T-helper 2 cell (primary cell): ENCODE measurements around the gene EPB41L4B.
A peak's percentile ranks its signal among the peaks of the same experiment; 100 is the strongest.

Experiments
- DNase-seq, 5 experiments: peaks; one replicate each; pipeline versions ENCODE4 v3.0.0 to v3.0.0-alpha.2; 2012 to 2022

Gene EPB41L4B

DNA sequence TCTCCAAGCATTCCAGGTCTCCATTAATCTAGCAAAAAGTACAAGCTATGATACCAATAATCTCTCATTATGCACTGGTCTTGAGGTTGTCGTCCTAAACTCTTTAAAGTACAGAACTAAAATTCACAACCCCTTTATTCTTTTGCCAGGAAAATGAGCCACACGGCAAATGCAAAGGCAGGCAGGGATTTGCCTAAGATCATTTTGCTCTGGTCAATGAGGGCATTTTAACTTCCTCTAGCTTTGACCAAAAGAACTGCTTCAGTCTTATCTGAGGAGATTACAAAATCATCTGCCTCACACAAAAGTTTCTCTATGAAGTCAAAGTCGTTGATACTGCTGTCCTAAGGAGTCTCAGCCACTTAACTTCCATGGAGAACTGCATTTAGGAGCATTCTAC is 51.8 kb downstream of the EPB41L4B start:
- no peak for DNase-seq

DNA sequence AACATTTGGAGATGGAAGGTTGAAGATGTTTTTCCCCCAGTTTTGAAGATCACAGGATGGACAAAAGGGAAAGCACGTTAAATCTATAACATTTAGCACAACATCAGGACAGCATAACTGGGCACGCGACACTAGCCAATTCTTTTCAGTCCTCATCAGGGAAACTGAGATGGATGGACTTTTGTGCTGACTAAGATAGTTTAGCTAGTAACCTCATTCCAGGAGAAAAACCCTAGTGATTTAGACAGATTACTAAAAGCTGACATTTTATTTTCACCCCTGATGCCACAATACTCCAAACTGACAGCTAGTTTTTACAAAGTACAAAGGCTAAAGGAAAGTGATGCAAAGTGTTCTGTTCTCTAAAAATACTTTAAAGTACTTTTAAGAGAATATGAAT is 53.3 kb downstream of the EPB41L4B start:
- no peak for DNase-seq

DNA sequence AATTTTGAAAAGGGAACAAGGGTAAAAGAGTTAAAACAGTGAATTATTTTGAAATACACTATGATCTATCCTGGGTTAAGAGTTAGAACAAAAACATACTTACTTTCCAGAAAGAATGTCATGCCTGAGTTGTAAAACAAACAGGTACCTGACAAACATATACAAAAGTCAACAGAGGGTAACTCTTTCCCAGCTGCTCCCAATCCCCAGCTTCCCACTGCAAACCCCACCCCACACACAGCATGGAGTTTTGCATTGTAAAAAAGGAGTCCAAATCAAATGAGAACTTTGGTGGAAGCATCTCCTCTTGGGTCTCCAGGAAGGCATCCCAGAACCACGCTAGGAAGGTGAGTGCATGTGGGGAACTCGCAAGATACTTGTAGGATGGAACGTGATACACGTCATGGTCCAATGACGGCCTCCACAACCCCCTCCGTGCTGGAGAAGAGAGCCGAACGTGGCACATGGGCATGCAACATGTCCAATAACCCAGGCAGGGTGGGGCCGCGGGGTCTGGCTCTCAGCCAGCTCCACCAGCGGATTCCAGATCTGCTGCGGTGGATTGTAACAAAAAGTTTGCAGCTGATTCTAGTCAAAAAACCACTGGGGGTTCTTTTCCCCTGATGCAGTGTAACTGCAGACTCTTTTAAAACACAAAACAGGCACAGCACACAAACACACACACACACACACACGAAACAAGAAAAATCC is 55.8 kb downstream of the EPB41L4B start:
- DNase-seq: no peak

GRCh38 chr9:109263358-109263757 is 57.5 kb downstream of the EPB41L4B start:
- no peak for DNase-seq

GRCh38 chr9:109258481-109259302 is 62.2 kb downstream of the EPB41L4B start:
- DNase-seq: no peak

DNA sequence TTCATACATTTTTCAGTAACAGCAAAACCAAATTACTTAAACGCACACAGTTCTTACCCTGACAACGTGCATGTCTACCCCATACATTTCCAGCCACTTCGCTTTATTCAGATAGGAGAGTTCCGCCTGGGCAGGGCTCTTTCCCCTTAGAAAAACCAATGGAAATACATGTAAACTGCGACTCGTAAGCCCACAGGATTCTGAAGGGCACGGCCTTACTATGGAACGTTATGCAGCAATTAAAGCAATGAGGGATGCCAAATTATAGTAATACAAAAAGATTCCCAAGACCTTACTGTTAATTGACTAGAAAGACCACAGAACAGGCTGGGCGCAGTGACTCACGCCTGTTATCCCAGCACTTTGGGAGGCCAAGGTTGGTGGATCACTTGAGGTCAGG is 64.5 kb downstream of the EPB41L4B start:
- no peak for DNase-seq

GRCh38 chr9:109255394-109255793 is 65.5 kb downstream of the EPB41L4B start:
- no peak for DNase-seq

- no peak for DNase-seq
These were observed 66.5 kb downstream of the EPB41L4B start for GRCh38 chr9:109254317-109254716.

GRCh38 chr9:109253637-109254284 is 67.1 kb downstream of the EPB41L4B start:
- no peak for DNase-seq

DNA sequence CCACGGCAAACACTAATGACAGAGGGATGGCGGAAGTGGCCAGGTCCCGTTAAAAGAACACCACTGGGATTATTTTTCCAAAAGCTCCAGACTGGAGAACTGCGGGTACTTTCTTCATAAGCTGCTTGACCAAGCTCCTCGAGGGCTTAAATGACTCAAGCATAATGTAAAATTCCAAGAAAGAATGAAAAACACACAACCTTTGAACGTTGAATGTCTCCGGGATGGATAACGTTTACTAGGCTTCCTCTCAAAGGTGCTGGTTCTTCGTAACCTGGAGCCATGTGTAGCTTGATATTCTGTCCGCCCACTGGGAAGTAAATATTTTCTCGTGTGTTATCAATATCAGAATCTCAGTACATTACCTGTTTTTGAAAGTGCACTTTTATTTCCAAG is 67.6 kb downstream of the EPB41L4B start:
- no peak for DNase-seq

DNA sequence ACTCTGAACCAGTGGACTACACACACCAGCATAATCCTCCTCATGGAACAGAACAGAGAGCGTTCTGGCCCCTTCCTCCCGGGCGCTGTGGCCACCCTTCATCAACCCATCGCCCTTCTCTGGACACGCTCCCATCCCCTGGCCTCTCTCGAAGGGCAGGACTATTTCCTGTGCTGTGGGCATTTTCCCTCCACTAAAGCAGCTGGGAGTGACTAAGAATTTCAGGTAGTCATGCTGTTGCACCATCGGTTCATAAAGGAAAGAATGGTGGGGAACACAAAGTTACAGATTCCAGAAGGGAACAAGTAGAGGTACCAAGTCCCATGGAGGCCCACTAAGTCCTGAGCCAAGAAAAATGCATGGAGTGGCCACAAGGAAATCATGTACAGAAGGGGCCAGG is 68.6 kb downstream of the EPB41L4B start:
- DNase-seq: no peak

GRCh38 chr9:109251776-109252106 is 69.1 kb downstream of the EPB41L4B start:
- no peak for DNase-seq

GRCh38 chr9:109251080-109251775 is 69.6 kb downstream of the EPB41L4B start:
- no peak for DNase-seq

- DNase-seq: no peak
These were observed 70.1 kb downstream of the EPB41L4B start for GRCh38 chr9:109250771-109251079.

DNA sequence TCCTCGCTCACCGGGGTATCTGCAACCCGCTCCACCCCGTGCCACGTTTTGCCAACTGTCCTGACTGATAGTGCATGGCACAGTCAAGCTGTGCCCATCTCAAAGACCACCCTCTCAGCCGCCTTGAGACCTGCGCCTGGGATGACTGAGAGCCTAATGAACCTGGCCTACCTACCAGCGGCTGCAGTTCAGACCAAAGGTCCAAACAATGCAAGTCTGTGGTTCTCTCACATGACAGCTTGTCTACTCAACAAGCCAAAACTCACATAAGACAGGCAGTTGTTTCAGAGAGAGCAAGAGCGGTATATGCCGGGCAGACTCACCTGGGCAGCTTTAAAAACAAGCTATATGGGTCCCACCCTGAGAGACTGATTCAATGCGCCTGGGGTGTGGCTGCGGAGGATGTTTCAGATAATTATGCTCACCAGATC is 70.5 kb downstream of the EPB41L4B start:
- DNase-seq: no peak

DNA sequence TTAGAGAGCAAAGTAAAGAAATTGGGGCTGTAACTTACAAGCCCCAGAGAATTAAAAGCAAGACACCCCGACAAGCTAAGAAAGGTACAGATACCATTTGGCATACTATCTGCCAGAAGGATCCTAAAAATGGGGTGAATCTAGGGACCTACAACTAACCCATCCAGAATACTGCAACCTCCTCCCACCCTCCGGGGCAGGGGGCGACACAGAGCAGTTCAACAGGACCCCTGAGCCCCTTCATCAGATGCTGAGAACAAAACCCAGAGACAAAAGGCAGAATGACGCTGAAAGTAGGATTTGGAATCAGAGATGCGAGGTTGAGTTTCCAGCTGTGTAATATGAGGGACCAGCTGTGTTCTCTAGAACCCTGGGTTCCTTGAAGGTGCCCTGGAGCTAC is 71.2 kb downstream of the EPB41L4B start:
- no peak for DNase-seq

- no peak for DNase-seq
These were observed 72.7 kb downstream of the EPB41L4B start for GRCh38 chr9:109248133-109248581.

DNA sequence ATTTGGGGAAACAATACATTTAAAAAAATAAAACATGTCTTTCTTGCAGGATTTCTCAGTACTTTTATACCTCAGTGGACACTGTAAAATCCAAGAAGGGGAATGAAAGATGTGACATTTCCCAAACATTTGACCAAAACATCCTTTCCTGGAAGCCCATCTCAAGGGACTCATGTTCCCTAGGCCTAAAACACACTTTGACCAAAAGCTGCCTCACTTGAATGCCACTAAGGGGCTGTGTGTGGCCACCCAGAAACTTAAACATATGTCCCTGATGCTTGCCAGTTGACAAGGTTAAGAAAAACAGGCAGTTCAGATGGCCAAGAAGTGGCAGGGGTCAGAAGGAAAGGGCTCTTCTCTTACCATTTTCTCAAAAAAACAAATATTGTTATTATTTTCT is 73.6 kb downstream of the EPB41L4B start:
- no peak for DNase-seq

DNA sequence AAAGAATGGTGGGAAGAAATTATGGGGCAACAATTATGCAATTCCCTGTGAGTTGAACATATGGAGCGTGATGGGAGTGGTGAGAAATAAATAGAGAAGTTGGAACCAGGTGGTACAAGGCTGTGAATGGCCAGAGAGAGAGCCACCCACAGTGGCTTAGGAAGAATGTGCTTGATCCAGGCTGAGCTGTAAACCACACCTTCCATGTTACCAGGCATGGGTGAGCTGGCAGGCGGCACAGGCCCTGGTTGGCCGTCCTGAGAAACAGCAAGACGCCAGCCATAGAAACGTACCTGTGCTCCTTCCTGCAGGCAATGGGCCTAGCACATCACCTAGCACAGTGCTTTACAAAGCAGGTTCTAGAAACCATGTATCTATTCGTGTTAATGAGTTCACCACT is 74.3 kb downstream of the EPB41L4B start:
- no peak for DNase-seq

GRCh38 chr9:109245310-109245897 is 75.5 kb downstream of the EPB41L4B start:
- no peak for DNase-seq

DNA sequence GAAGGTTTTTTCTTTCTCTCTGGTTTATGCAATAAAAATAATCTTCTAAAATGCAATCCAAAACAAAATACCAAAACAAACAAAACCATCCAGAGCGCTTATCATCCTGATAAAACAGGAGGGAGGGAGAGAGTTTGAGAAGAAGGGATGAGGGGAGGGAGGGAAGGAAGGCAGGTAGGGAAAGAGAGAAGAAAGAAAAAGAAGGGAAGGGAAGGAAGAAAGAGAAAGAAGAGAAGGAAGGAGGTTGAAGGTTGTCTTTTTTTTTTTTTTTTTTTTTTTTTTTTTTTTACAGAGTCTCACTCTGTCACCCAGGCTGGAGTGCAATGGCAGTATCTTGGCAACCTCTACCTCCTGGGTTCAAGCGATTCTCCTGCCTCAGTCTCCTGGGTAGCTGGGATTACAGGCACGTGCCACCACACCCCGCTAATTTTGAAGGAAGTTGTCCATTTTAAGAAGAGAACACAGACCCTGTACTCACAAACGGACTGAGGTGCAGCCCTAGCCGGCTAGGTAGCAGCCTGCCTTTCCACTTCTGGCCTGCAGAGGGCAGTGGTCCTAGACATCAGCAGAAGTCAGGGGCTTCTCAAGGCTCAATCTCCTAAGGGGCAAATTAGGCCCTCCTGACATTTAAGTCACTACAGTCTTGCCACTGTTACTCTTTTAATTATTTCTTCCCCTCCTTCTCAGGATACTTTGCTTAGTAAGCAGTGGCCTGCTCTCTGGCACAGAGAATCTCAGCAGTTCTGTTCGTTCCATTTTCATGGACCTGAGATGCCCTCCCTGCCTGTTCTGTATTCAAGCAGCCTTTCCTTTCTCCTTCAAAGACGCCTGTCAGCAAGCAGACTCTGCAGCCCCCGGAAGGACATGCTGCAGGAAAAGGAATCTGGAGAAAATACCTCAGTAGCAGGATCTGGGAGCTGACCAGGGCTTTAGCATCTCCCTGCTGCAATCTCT is 76.4 kb downstream of the EPB41L4B start:
- peak; percentile 2 to 76 (median 44) for DNase-seq

- DNase-seq: no peak
These were observed 78.1 kb downstream of the EPB41L4B start for GRCh38 chr9:109242741-109243140.
